ENCODE data around the gene HOXB5. TPM values are rescaled to one million over a fixed set of nuclear protein-coding genes. Genes with fewer than 3 reads are reported as not detected.
A peak's percentile ranks its signal among the peaks of the same experiment; 100 is the strongest.

The HOXB5 gene
- total RNA-seq, 1 experiment from 2014 or later, result not detected

GRCh38 chr17:48596735-48597527 is 3.4 kb upstream of the HOXB5 start:
- in situ Hi-C loops (cut with HindIII; ENCODE audit: low pct_unique_long_range_greater_than_20kb, low sequenced_read_pairs), result no loop called here

GRCh38 chr17:48596000-48596734 is 2.6 kb upstream of the HOXB5 start:
- in situ Hi-C loops (cut with HindIII; ENCODE audit: low pct_unique_long_range_greater_than_20kb, low sequenced_read_pairs), result no loop called here
- DNase-seq (ENCODE audit: low read depth), result no peak

More at GRCh38 chr17:48596735-48597527, 3.4 kb upstream of the HOXB5 start:
- no peak for DNase-seq (ENCODE audit: low read depth)

GRCh38 chr17:48595278-48595999 is 1.9 kb upstream of the HOXB5 start:
- no peak for DNase-seq (ENCODE audit: low read depth)
- in situ Hi-C loops (cut with HindIII; ENCODE audit: low pct_unique_long_range_greater_than_20kb, low sequenced_read_pairs), result no loop called here

GRCh38 chr17:48594538-48595277 is 1.1 kb upstream of the HOXB5 start:
- DNase-seq (ENCODE audit: low read depth), result no peak
- in situ Hi-C loops (cut with HindIII; ENCODE audit: low pct_unique_long_range_greater_than_20kb, low sequenced_read_pairs), result no loop called here

- DNase-seq (ENCODE audit: low read depth), result peak; percentile 67
- in situ Hi-C loops (cut with HindIII; ENCODE audit: low pct_unique_long_range_greater_than_20kb, low sequenced_read_pairs), result no loop called here
Measured at GRCh38 chr17:48593840-48594537, 410 bp upstream of the HOXB5 start.

GRCh38 chr17:48592577-48592976 is 1.0 kb downstream of the HOXB5 start:
- DNase-seq (ENCODE audit: low read depth), result no peak
- in situ Hi-C loops (cut with HindIII; ENCODE audit: low pct_unique_long_range_greater_than_20kb, low sequenced_read_pairs), result no loop called here

GRCh38 chr17:48592057-48592514 is 1.5 kb downstream of the HOXB5 start:
- DNase-seq (ENCODE audit: low read depth), result no peak
- in situ Hi-C loops (cut with HindIII; ENCODE audit: low pct_unique_long_range_greater_than_20kb, low sequenced_read_pairs), result no loop called here

- DNase-seq (ENCODE audit: low read depth), result no peak
- in situ Hi-C loops (cut with HindIII; ENCODE audit: low pct_unique_long_range_greater_than_20kb, low sequenced_read_pairs), result no loop called here
Measured at GRCh38 chr17:48591255-48592056, 2.1 kb downstream of the HOXB5 start.

GRCh38 chr17:48590607-48591161 is 2.9 kb downstream of the HOXB5 start:
- in situ Hi-C loops (cut with HindIII; ENCODE audit: low pct_unique_long_range_greater_than_20kb, low sequenced_read_pairs), result no loop called here
- no peak for DNase-seq (ENCODE audit: low read depth)

GRCh38 chr17:48589831-48590606 is 3.6 kb downstream of the HOXB5 start, which contains the start of gene HOXB3:
HOXB3 (minus strand) TSS chr17:48590241; CDS start chr17:48552474, 37,767 bp downstream.
- in situ Hi-C loops (cut with HindIII; ENCODE audit: low pct_unique_long_range_greater_than_20kb, low sequenced_read_pairs), result no loop called here
- DNase-seq (ENCODE audit: low read depth), result no peak

GRCh38 chr17:48589060-48589830 is 4.3 kb downstream of the HOXB5 start:
- DNase-seq (ENCODE audit: low read depth), result no peak
- in situ Hi-C loops (cut with HindIII; ENCODE audit: low pct_unique_long_range_greater_than_20kb, low sequenced_read_pairs), result no loop called here

- no peak for DNase-seq (ENCODE audit: low read depth)
- in situ Hi-C loops (cut with HindIII; ENCODE audit: low pct_unique_long_range_greater_than_20kb, low sequenced_read_pairs), result no loop called here
Measured at GRCh38 chr17:48588528-48588927, 5.1 kb downstream of the HOXB5 start.

GRCh38 chr17:48588074-48588415 is 5.5 kb downstream of the HOXB5 start:
- no peak for DNase-seq (ENCODE audit: low read depth)
- in situ Hi-C loops (cut with HindIII; ENCODE audit: low pct_unique_long_range_greater_than_20kb, low sequenced_read_pairs), result no loop called here

- in situ Hi-C loops (cut with HindIII; ENCODE audit: low pct_unique_long_range_greater_than_20kb, low sequenced_read_pairs), result no loop called here
- no peak for DNase-seq (ENCODE audit: low read depth)
Measured at GRCh38 chr17:48587276-48588073, 6.1 kb downstream of the HOXB5 start.
